GM06990 (cell line): ENCODE results near the gene AHSG.

ENCODE experiments used
- DNase-seq: peaks from one replicate; pipeline ENCODE4 v3.0.0-alpha.2; 2011; ENCODE audit not compliant: insufficient read length; ENCODE audit errors: extremely low read depth
- H3K27me3 ChIP-seq: replicated peaks from 2 replicates; pipeline ENCODE4 v1.6.0; 2011; ENCODE audit warnings: low read length; ENCODE audit not compliant: control insufficient read depth, insufficient read depth
- H3K36me3 ChIP-seq: 2 replicates; pipeline ENCODE4 v1.5.1; 2011; ENCODE audit warnings: low read length; ENCODE audit not compliant: control insufficient read depth, insufficient read depth
- H3K4me3 ChIP-seq: replicated peaks from 2 replicates; pipeline ENCODE4 v1.5.1; 2011; ENCODE audit warnings: low read depth, mild to moderate bottlenecking, control low read depth, low read length
- CTCF ChIP-seq: IDR thresholded peaks from 2 replicates; pipeline ENCODE4 v1.5.1; 2011; ENCODE audit warnings: low read length, control low read depth, mild to moderate bottlenecking, inconsistent platforms; ENCODE audit not compliant: insufficient read depth, poor library complexity, severe bottlenecking

AHSG gene

GRCh38 chr3:186609247-186609868, 3.5 kb upstream of the AHSG start:
- peak; percentile 56 for TF ChIP-seq CTCF
- H3K27me3 ChIP-seq, result no peaks in the 10 kb centered on the region; the same call in 1 of the 2 replicates
- no peak overlapping the region for H3K4me3 ChIP-seq
- no peak for DNase-seq
- H3K36me3 ChIP-seq, result no peaks in the 10 kb centered on the region

GRCh38 chr3:186612065-186612464, 795 bp upstream of the AHSG start:
- no peak for TF ChIP-seq CTCF
- no peak overlapping the region for H3K4me3 ChIP-seq
- H3K36me3 ChIP-seq, result no peaks in the 10 kb centered on the region
- H3K27me3 ChIP-seq, result no peaks in the 10 kb centered on the region; the same call in 1 of the 2 replicates
- no peak for DNase-seq

GRCh38 chr3:186613637-186614265, 891 bp downstream of the AHSG start:
- Histone ChIP-seq H3K4me3 (no peak overlapping the region), H3K36me3 (no peaks in the 10 kb centered on the region), H3K27me3 (peaks cover 3% of the 10 kb centered on the region)
- no peak for TF ChIP-seq CTCF
- DNase-seq, result no peak

- H3K36me3 ChIP-seq, result no peaks in the 10 kb centered on the region
- no peak overlapping the region for H3K4me3 ChIP-seq
- H3K27me3 ChIP-seq, result peaks cover 3% of the 10 kb centered on the region
- DNase-seq, result no peak
- TF ChIP-seq CTCF, result no peak
Observed at GRCh38 chr3:186614266-186614596, 1.4 kb downstream of the AHSG start.

- peak; percentile 93 for TF ChIP-seq CTCF
- peaks cover 3% of the 10 kb centered on the region for H3K27me3 ChIP-seq
- H3K36me3 ChIP-seq, result no peaks in the 10 kb centered on the region
- no peak overlapping the region for H3K4me3 ChIP-seq
- peak; percentile 24 for DNase-seq
Observed at GRCh38 chr3:186614597-186615483, 2.0 kb downstream of the AHSG start.
